NCI-H1694 (cell line): ENCODE measurements around the gene RBM47.
"Not testable (repeated sequence)": the region's sequence is repeated elsewhere in the genome, so short reads cannot be mapped to it uniquely, and the experiment has no call there.

ENCODE experiments used
- DNase-seq: peaks from one replicate; lab custom pipeline; 2025; lab: John Stamatoyannopoulos, UW

Gene RBM47

DNA sequence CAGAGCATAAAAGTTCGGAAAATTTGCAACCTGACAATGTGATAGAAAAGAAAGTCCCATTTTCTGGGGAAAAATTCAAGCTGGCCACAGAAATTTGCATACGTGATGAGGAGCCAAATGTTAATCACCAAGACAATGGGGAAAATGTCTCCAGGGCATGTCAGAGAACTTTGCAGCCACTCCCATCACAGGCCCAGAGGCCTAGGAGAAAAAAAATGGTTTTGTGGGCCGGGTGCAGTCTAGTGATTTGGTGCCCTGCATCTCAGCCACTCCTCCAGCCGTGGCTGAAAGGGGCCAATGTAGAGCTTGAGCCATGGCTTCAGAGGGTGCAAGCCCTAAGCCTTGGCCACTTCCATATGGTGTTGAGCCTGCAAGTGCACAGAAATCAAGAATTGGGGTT is 223.3 kb downstream of the RBM47 start:
- DNase-seq = no peak

- DNase-seq = no peak
Observed at GRCh38 chr4:40405193-40405592, 224.5 kb downstream of the RBM47 start.

GRCh38 chr4:40403081-40403480 is 226.6 kb downstream of the RBM47 start:
- no peak for DNase-seq

DNA sequence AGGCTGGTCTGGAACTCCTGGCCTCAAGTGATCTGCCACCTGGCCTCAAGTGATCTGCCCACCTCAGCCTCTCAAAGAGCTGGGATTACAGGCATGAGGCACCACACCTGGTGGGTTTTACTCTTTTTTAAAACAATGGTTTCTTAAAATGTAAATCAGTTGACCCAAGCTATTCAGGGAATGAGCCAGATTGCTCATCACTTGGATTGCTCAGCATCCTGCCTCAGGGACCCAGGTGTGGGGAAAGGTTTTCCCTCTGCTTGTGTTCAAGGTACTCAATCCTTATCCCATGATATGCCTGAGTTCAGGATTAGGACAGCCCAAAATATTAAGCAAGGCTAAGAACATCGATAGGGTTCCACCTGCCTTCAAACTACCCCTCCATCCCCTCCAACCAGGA is 227.1 kb downstream of the RBM47 start:
- no peak for DNase-seq

GRCh38 chr4:40401631-40402030 is 228.0 kb downstream of the RBM47 start:
- DNase-seq = no peak

DNA sequence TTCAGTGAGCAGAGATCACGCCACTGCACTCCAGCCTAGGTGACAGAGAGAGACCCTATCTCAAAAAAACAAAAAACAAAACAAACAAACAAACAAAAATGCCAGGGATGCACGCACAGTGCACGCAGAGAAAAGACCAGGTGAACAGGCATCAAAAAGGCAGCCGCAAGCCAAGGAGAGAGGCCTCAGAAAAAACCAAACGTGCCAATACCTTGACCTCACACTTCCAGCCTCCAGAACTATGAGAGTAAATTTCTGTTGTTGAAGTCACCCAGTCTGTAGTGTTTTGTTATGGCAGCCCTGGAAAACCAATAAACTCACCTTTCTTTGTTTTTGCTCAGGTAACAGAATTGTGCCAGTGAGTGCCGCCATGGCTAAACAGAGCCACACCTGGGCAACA is 228.6 kb downstream of the RBM47 start:
- DNase-seq = no peak

DNA sequence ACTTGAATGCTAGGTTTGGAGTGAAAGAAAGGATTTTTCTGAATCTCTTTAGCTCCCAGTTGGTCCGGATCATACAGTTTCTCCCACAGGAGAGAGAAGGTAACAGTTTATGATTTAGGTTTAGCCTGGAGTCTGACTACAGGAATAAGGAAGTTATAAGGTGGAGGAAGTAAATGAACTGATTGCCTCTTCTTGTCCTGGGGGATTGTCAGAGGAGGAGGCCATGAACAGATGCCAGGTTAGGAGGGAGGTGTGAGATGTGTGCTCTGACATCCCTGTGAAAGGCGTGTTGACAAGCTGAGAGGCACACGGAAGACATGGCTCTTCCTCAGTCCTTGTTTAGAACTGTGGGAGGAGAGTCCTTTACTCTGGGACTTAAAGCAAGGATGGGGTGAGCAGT is 230.1 kb downstream of the RBM47 start:
- no peak for DNase-seq

- no peak for DNase-seq
Observed at GRCh38 chr4:40395908-40396793, 233.5 kb downstream of the RBM47 start.

DNA sequence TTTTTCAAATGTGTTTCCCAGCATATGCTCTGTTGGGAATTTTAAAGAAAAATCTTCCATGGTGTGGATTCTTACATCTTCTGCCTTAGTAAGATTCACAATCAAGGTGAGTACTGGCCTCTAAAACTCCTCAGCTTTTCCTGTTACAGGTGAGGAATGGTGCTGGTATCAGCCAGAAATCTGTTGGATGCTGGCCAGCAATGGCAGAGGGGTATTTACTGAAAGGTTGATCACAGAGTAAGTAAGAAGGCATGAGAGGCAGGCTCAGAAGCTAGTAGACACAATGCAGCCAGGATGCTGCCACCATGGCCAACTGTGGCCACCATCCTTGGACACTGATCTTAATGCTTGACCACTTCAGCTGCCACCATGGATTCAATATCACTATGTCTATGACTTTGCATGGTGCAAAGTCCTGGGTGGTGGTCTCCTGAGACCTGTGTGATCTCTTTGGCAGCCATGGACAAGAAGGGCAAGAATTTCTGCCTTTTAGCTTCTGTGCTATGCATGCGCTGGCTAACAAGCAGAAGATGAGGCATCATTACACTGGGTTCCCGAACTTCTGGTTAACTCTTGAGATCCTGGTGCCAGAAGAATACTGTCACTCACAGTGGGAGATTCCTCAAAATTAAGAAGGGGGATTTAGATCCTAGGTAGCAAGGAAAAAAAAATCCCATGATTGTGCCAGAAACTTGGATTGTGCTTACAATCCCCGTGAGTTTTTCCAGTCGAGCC is 234.3 kb downstream of the RBM47 start:
- no peak for DNase-seq

DNA sequence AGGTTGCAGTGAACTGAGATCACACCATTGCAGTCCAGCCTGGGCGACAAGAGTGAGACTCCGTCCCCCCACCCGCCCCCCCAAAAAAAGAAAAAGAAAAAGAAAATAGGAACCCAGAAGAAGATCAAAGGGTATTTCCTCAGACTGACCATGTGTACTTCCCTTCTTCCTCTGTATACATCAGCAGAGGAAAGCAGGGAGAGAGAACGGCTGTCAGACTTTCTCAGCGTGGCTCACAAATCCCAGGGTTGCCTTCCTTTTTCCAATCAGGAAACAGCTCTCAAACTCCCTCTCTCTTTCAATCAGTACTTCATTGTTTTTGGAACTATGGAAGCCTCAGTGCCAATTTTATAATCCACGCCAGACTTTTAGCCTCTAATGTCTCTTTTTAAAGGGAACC is 235.4 kb downstream of the RBM47 start:
- no peak for DNase-seq

- DNase-seq = not testable (repeated sequence)
Observed at GRCh38 chr4:40392241-40392640, 237.4 kb downstream of the RBM47 start.

DNA sequence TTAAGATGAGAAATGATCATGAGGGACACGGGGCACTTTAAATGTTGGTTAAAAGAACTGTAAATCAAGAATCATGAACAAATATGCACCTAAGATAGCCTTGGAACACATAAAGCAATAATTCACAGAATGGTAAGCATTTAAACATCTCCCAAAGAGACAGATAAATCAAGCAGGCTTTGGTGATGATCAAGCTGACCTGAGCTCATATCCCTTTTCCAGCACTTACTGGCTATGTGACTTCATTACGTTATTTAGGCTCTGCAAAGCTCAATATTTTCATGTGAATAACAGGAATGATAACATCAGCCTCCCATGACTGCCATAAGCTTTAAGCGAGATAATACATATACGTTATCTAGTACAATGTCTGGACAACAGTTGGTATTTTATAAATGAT is 239.7 kb downstream of the RBM47 start:
- no peak for DNase-seq

- DNase-seq = no peak
Observed at GRCh38 chr4:40388239-40388638, 241.4 kb downstream of the RBM47 start.

GRCh38 chr4:40380647-40381046 is 249.0 kb downstream of the RBM47 start:
- DNase-seq = no peak

DNA sequence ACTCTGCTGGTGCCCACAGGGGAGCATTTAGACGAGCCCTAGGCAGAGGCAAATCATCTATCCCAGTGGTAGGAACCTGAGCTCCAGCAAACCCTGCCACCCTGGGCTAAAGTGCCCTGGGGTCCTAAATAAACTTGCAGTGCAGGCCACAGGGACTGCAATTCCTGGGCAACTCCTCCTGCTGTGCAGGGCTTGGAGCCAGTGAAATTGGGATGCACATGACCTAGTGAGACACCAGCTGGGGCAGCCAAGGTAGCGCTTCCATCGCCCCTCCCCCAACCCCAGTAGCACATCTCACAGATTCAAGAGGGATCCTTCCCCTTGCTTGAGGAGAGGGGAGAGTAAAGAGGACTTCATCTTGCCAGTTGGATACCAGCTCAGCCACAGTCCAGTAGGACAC is 250.4 kb downstream of the RBM47 start:
- no peak for DNase-seq

DNA sequence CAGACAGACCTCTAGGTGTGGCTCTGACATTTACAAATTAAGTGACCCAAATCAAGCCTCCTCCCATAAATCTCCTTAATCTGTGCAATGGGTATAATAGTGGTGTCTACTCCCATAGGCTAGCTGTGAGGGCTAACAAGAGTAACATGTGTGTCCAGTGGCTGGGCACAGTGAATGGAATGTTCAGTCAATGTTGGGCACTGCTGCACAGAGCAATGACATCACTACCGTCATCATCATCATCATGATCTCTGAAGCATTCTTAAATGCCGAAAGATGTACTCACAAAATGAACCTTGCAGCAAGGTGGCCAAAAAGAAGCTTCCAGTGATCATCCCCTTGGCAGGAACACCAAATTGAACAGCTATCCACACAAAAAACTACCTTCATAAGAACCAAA is 251.0 kb downstream of the RBM47 start:
- DNase-seq = no peak

- no peak for DNase-seq
Observed at GRCh38 chr4:40377512-40378365, 251.9 kb downstream of the RBM47 start.

GRCh38 chr4:40375620-40376019 is 254.0 kb downstream of the RBM47 start:
- DNase-seq = no peak

- DNase-seq = no peak
Observed at GRCh38 chr4:40375095-40375494, 254.6 kb downstream of the RBM47 start.

DNA sequence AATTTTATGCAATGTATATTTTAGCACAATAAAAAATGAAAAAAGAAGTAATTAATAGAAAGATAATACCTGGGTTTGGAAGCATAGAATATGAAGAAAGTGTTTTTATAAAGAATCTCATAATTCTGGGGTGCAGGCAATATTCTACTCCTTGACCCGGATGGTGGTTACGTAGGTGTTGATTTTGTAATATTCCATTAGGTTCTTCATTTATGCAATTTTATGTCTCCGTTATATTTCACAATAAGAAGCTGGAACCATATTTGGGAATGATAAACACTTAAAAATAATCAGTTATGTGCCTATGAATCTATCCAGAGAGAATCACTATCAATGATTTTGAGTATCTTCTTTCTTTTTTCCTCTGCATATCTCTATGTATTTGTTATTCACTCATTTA is 256.0 kb downstream of the RBM47 start:
- DNase-seq = no peak
